GM23338 (cell line): Measurements from ENCODE around the gene SPAG16. TPM values are rescaled to one million over a fixed set of nuclear protein-coding genes. Genes with fewer than 3 reads are reported as not detected.

Experiments
- ATAC-seq: fragments of 200-7000 bp; cut with Tn5 transposase; 3 replicates; pipeline ENCODE4 v1.9.1; 2020
- DNase-seq: peaks from one replicate; pipeline ENCODE4 v3.0.0-alpha.2; 2015; ENCODE audit warnings: low spot score
- H2AFZ ChIP-seq: fragments of 200-600 bp; sonication (generic); 2 replicates; pipeline ENCODE4 v1.8.0; 2016; ENCODE audit warnings: antibody characterized with exemption, mild to moderate bottlenecking, moderate library complexity
- H3F3A ChIP-seq: fragments of 200-600 bp; sonication (generic); replicated peaks from 2 replicates; pipeline ENCODE4 v1.8.0; 2017; ENCODE audit warnings: antibody characterized with exemption, mixed run types, low read depth
- H3K27ac ChIP-seq: fragments of 200-600 bp; sonication (generic); 2 replicates; pipeline ENCODE4 v1.6.1; 2016; ENCODE audit warnings: low read depth
- H3K27me3 ChIP-seq: fragments of 200-600 bp; sonication (generic); 2 replicates; pipeline ENCODE4 v1.8.0; 2016; ENCODE audit warnings: mild to moderate bottlenecking, mixed run types, moderate library complexity; ENCODE audit not compliant: insufficient read depth
- H3K36me3 ChIP-seq: fragments of 200-600 bp; sonication (generic); 2 replicates; pipeline ENCODE4 v1.8.0; 2016; ENCODE audit warnings: mild to moderate bottlenecking; ENCODE audit not compliant: insufficient read depth
- H3K4me1 ChIP-seq: fragments of 200-600 bp; sonication (generic); 2 replicates; pipeline ENCODE4 v1.8.0; 2016; ENCODE audit warnings: mild to moderate bottlenecking, moderate library complexity; ENCODE audit not compliant: insufficient read depth
- H3K4me2 ChIP-seq: fragments of 200-600 bp; sonication (generic); 2 replicates; pipeline ENCODE4 v1.7.1; 2017; ENCODE audit warnings: mixed run types
- H3K4me3 ChIP-seq: fragments of 200-600 bp; sonication (generic); 2 replicates; pipeline ENCODE4 v1.6.1; 2016; ENCODE audit warnings: mixed run types
- H3K79me2 ChIP-seq: fragments of 200-600 bp; sonication (generic); replicated peaks from 2 replicates; pipeline ENCODE4 v1.8.0; 2017; ENCODE audit warnings: mild to moderate bottlenecking; ENCODE audit not compliant: insufficient read depth
- H3K9me2 ChIP-seq: fragments of 200-600 bp; sonication (generic); 2 replicates; pipeline ENCODE4 v1.8.0; 2017; ENCODE audit not compliant: insufficient read depth
- H4K20me1 ChIP-seq: fragments of 200-600 bp; sonication (generic); replicated peaks from 2 replicates; pipeline ENCODE4 v1.8.0; 2017; ENCODE audit warnings: mild to moderate bottlenecking; ENCODE audit not compliant: insufficient read depth
- H3K27ac Mint-ChIP-seq: 2 replicates; pipeline ENCODE4 v1.8.0; 2020; ENCODE audit warnings: inconsistent platforms, mild to moderate bottlenecking, moderate library complexity, mixed read lengths
- H3K27me3 Mint-ChIP-seq: 3 replicates; pipeline ENCODE4 v1.8.0; 2022; ENCODE audit warnings: low read depth, mild to moderate bottlenecking, moderate library complexity, mixed read lengths, inconsistent platforms; ENCODE audit not compliant: insufficient read depth, poor library complexity
- H3K36me3 Mint-ChIP-seq: 3 replicates; pipeline ENCODE4 v1.8.0; 2021; ENCODE audit warnings: low read depth, mild to moderate bottlenecking, inconsistent platforms, moderate library complexity, mixed read lengths
- H3K4me1 Mint-ChIP-seq: 3 replicates; pipeline ENCODE4 v1.8.0; 2020; ENCODE audit warnings: mild to moderate bottlenecking, inconsistent platforms, mixed read lengths
- H3K4me3 Mint-ChIP-seq: 3 replicates; pipeline ENCODE4 v1.8.0; 2021; ENCODE audit warnings: moderate library complexity, mild to moderate bottlenecking, inconsistent platforms, mixed read lengths
- H3K9me3 Mint-ChIP-seq: 3 replicates; pipeline ENCODE4 v1.8.0; 2020; ENCODE audit warnings: moderate library complexity, mild to moderate bottlenecking, inconsistent platforms, mixed read lengths
- CREB1 ChIP-seq: fragments of 250-450 bp; sonication (Bioruptor Pico); IDR thresholded peaks from 2 replicates; pipeline ENCODE4 v1.5.0; 2020; ENCODE audit warnings: low read depth, mild to moderate bottlenecking, moderate library complexity
- EZH2 ChIP-seq: fragments of 200-600 bp; sonication (generic); IDR thresholded peaks from one replicate; pipeline ENCODE4 v1.8.0; 2017; ENCODE audit warnings: antibody characterized with exemption, mild to moderate bottlenecking, low read depth; ENCODE audit not compliant: unreplicated experiment
- EZH2phosphoT487 ChIP-seq: fragments of 200-600 bp; sonication (generic); IDR thresholded peaks from one replicate; pipeline ENCODE4 v1.8.1; 2018; ENCODE audit warnings: antibody characterized with exemption; ENCODE audit not compliant: unreplicated experiment
- JUNB ChIP-seq: IDR thresholded peaks from one replicate; pipeline ENCODE4 v1.6.1; 2016; ENCODE audit warnings: antibody characterized with exemption; ENCODE audit not compliant: unreplicated experiment
- NANOG ChIP-seq: IDR thresholded peaks from 2 replicates; pipeline ENCODE4 v1.6.1; 2016; ENCODE audit warnings: antibody characterized with exemption, borderline replicate concordance
- POLR2AphosphoS5 ChIP-seq: IDR thresholded peaks from 2 replicates; pipeline ENCODE4 v1.6.1; 2016; ENCODE audit warnings: antibody characterized with exemption, low read depth
- STAT1 ChIP-seq: IDR thresholded peaks from one replicate; pipeline ENCODE4 v1.6.1; 2016; ENCODE audit warnings: antibody characterized with exemption; ENCODE audit not compliant: unreplicated experiment
- ZNF114 ChIP-seq: fragments of 250-450 bp; sonication (Bioruptor Pico); IDR thresholded peaks from 2 replicates; pipeline ENCODE4 v1.5.0; 2020; ENCODE audit warnings: mild to moderate bottlenecking, moderate library complexity
- ZNF331 ChIP-seq: fragments of 250-450 bp; sonication (Bioruptor Pico); IDR thresholded peaks from 2 replicates; pipeline ENCODE4 v1.5.0; 2020; ENCODE audit warnings: low read depth, mild to moderate bottlenecking, moderate library complexity
- polyA plus RNA-seq: library from polyadenylated mRNA; unstranded; fragments of >200 nt; fragmentation: Nextera tagmentation; extraction: Ambion mirVana; gene quantifications from 2 replicates; pipeline ENCODE4 v1.2.1, GENCODE V29; 2016
- total RNA-seq: library from RNA; depleted of rRNA; stranded (reverse); fragments of >200 nt; shearing (Covaris generic); gene quantifications from 2 replicates; pipeline ENCODE4 v1.2.3, GENCODE V29; 2014
- TF ChIP-seq, protein P1 (sequence below): IDR thresholded peaks from 2 replicates; pipeline ENCODE4 v1.6.1; 2016; ENCODE audit warnings: antibody characterized with exemption
- TF ChIP-seq, protein P2 (sequence below): IDR thresholded peaks from one replicate; pipeline ENCODE4 v1.6.1; 2018; ENCODE audit warnings: antibody characterized with exemption; ENCODE audit not compliant: unreplicated experiment
- TF ChIP-seq, protein P3 (sequence below), 2 experiments: fragments of 200-600 bp in 1 of 2; sonication (generic) in 1 of 2; conservative IDR thresholded peaks; 2 replicates each; pipeline versions ENCODE4 v1.5.1 to v1.6.1; 2016 to 2017; ENCODE audit warnings: antibody characterized with exemption in 2 of 2, low read depth in 2 of 2, mild to moderate bottlenecking in 2 of 2, moderate library complexity in 1 of 2

The SPAG16 gene
- total and polyA plus RNA-seq, 2 experiments from 2014 or later: 19.7 to 47.8 TPM

DNA sequence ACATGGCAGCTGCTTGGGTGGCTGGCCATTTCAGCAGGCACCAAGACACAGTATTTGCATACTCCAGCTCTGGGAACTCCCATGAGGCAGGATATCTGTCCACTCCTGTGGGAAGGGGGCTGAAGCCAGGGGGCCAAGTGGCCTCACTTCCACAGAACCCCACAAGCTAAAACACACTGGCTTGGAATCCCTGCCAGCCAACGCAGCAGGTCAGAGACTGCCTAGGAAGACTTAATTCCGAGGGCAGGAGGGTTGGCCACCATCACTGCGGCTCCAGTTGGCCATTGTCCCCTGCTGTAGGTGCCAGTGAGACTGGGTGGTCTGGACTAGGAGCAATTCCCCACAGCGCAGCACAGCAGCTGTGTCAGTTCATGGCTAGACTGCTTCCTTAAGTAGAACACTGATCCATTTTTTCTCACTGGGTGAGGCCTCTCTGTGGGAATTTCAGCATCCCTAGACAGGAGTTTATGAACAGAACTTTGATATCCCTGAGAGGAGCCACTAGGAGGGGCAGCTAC, 52.0 kb downstream of the SPAG16 start:
- no peak for ATAC-seq
- H3K9me3 Mint-ChIP-seq: peaks cover 70% of the 10 kb centered on the region

DNA sequence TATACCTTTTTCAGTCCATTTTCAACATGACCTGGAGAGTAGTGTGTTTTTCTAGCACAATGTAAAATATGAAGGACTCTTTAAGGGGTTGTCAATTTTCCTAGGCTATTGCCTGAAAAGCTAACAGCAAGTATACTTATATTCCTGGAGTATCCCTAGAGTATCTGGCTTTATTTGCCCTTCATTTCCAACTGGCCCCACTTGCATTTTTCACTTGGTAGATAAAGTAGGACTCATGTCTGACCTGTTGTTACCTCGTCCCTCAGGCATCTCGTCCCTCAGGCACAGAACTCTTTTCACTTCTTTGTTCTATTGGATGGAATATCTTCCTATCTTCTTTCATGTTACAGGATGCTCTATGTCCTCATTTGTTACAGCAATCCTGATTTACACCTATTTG, 69.2 kb downstream of the SPAG16 start:
- Histone ChIP-seq H3K27me3 (no peaks in the 10 kb centered on the region), H3K9me2 (no peaks in the 10 kb centered on the region), H3K4me2 (no peak overlapping the region), H3K4me1 (no peaks in the 10 kb centered on the region), H3F3A (no peaks in the 10 kb centered on the region), H3K79me2 (no peaks in the 10 kb centered on the region), H2AFZ (no peak overlapping the region), H3K4me3 (no peak overlapping the region), H4K20me1 (no peaks in the 10 kb centered on the region), H3K36me3 (no peaks in the 10 kb centered on the region), H3K27ac (no peak overlapping the region)
- Mint-ChIP-seq H3K4me1 (peaks cover 4% of the 10 kb centered on the region; the same call in 1 of the 3 replicates), H3K27ac (no peak overlapping the region), H3K9me3 (peaks cover 18% of the 10 kb centered on the region; the same call in 2 of the 3 replicates), H3K36me3 (peaks cover 17% of the 10 kb centered on the region; the same call in 2 of the 3 replicates), H3K4me3 (no peak overlapping the region), H3K27me3 (no peaks in the 10 kb centered on the region)
- DNase-seq (no peak), ATAC-seq (no peak)
- TF ChIP-seq ZNF331 (CRISPR knock-in tag): no peak
- TF ChIP-seq EZH2: no peak
- TF ChIP-seq ZNF114 (CRISPR knock-in tag): no peak
- TF ChIP-seq, protein P1, sequence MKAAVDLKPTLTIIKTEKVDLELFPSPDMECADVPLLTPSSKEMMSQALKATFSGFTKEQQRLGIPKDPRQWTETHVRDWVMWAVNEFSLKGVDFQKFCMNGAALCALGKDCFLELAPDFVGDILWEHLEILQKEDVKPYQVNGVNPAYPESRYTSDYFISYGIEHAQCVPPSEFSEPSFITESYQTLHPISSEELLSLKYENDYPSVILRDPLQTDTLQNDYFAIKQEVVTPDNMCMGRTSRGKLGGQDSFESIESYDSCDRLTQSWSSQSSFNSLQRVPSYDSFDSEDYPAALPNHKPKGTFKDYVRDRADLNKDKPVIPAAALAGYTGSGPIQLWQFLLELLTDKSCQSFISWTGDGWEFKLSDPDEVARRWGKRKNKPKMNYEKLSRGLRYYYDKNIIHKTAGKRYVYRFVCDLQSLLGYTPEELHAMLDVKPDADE: no peak
- TF ChIP-seq NANOG: no peak
- no peak for TF ChIP-seq EZH2phosphoT487
- TF ChIP-seq STAT1: no peak
- no peak for TF ChIP-seq POLR2AphosphoS5
- TF ChIP-seq JUNB: no peak
- TF ChIP-seq, protein P2, sequence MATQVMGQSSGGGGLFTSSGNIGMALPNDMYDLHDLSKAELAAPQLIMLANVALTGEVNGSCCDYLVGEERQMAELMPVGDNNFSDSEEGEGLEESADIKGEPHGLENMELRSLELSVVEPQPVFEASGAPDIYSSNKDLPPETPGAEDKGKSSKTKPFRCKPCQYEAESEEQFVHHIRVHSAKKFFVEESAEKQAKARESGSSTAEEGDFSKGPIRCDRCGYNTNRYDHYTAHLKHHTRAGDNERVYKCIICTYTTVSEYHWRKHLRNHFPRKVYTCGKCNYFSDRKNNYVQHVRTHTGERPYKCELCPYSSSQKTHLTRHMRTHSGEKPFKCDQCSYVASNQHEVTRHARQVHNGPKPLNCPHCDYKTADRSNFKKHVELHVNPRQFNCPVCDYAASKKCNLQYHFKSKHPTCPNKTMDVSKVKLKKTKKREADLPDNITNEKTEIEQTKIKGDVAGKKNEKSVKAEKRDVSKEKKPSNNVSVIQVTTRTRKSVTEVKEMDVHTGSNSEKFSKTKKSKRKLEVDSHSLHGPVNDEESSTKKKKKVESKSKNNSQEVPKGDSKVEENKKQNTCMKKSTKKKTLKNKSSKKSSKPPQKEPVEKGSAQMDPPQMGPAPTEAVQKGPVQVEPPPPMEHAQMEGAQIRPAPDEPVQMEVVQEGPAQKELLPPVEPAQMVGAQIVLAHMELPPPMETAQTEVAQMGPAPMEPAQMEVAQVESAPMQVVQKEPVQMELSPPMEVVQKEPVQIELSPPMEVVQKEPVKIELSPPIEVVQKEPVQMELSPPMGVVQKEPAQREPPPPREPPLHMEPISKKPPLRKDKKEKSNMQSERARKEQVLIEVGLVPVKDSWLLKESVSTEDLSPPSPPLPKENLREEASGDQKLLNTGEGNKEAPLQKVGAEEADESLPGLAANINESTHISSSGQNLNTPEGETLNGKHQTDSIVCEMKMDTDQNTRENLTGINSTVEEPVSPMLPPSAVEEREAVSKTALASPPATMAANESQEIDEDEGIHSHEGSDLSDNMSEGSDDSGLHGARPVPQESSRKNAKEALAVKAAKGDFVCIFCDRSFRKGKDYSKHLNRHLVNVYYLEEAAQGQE: no peak
- TF ChIP-seq, protein P3, sequence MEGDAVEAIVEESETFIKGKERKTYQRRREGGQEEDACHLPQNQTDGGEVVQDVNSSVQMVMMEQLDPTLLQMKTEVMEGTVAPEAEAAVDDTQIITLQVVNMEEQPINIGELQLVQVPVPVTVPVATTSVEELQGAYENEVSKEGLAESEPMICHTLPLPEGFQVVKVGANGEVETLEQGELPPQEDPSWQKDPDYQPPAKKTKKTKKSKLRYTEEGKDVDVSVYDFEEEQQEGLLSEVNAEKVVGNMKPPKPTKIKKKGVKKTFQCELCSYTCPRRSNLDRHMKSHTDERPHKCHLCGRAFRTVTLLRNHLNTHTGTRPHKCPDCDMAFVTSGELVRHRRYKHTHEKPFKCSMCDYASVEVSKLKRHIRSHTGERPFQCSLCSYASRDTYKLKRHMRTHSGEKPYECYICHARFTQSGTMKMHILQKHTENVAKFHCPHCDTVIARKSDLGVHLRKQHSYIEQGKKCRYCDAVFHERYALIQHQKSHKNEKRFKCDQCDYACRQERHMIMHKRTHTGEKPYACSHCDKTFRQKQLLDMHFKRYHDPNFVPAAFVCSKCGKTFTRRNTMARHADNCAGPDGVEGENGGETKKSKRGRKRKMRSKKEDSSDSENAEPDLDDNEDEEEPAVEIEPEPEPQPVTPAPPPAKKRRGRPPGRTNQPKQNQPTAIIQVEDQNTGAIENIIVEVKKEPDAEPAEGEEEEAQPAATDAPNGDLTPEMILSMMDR (conservative IDR thresholded peaks at IDR 0.05; ENCODE audit: low read depth in 2 of 2): no peak
- no peak for TF ChIP-seq CREB1 (CRISPR knock-in tag)

More for the DNA sequence above, 52.0 kb downstream of the SPAG16 start:
- Histone ChIP-seq H3F3A (no peaks in the 10 kb centered on the region), H2AFZ (no peak overlapping the region), H3K4me1 (no peaks in the 10 kb centered on the region), H3K4me2 (no peak overlapping the region), H3K27me3 (no peaks in the 10 kb centered on the region), H3K27ac (no peak overlapping the region), H3K9me2 (0 out of 2 replicates have a peak, but pooled peaks cover 5% of the 10 kb centered on the region), H3K36me3 (peaks cover 3% of the 10 kb centered on the region; the same call in 1 of the 2 replicates), H3K79me2 (no peaks in the 10 kb centered on the region), H3K4me3 (no peak overlapping the region), H4K20me1 (no peaks in the 10 kb centered on the region)
- Mint-ChIP-seq H3K27me3 (no peaks in the 10 kb centered on the region), H3K4me3 (no peak overlapping the region), H3K4me1 (no peaks in the 10 kb centered on the region), H3K36me3 (peaks cover 53% of the 10 kb centered on the region), H3K27ac (no peak overlapping the region)
- TF ChIP-seq EZH2phosphoT487: no peak
- TF ChIP-seq ZNF331 (CRISPR knock-in tag): no peak
- no peak for TF ChIP-seq CREB1 (CRISPR knock-in tag)
- TF ChIP-seq, protein P3 (conservative IDR thresholded peaks at IDR 0.05; ENCODE audit: low read depth in 2 of 2): no peak
- TF ChIP-seq POLR2AphosphoS5: no peak
- no peak for DNase-seq
